Astrocyte (in vitro differentiated cells and primary cell): ENCODE results near the gene SPATA16.

Source experiments
- CTCF ChIP-seq: IDR thresholded peaks from 2 replicates; pipeline ENCODE4 v1.5.1; 2011; ENCODE audit warnings: low read depth, mild to moderate bottlenecking, inconsistent platforms, low read length, moderate library complexity; ENCODE audit not compliant: insufficient read depth
- EZH2 ChIP-seq: IDR thresholded peaks from 2 replicates; pipeline ENCODE4 v1.6.1; 2012; ENCODE audit warnings: mild to moderate bottlenecking, low read length, inconsistent platforms; ENCODE audit not compliant: insufficient read depth

GRCh38 chr3:173001622-173002021 lies 139.4 kb downstream of the SPATA16 start:
- TF ChIP-seq CTCF (no peak), EZH2 (no peak)
